GM19025 (cell line): ENCODE data around the gene KRT31.
"Not testable (repeated sequence)": the region's sequence is repeated elsewhere in the genome, so short reads cannot be mapped to it uniquely, and the experiment has no call there.

Experiments
- ATAC-seq: cut with Tn5 transposase; IDR thresholded peaks from one replicate; pipeline ENCODE4 v1.9.1; 2021; ENCODE audit warnings: mild to moderate bottlenecking, low read depth, moderate library complexity; ENCODE audit not compliant: unreplicated experiment

The KRT31 gene

GRCh38 chr17:41396996-41397660 is at the start of gene KRT31:
Gene KRT31 (minus strand): TSS chr17:41397608. CDS start chr17:41397539, 69 bp downstream.
- no peak for ATAC-seq

- ATAC-seq = no peak
These were observed 49.4 kb upstream of the KRT31 start for GRCh38 chr17:41446806-41447205.

GRCh38 chr17:41444640-41445039 is 47.2 kb upstream of the KRT31 start:
- ATAC-seq = no peak

GRCh38 chr17:41444186-41444585 is 46.8 kb upstream of the KRT31 start:
- no peak for ATAC-seq

GRCh38 chr17:41442739-41443138 is 45.3 kb upstream of the KRT31 start:
- no peak for ATAC-seq

GRCh38 chr17:41440531-41441033 is 43.2 kb upstream of the KRT31 start, which contains the start of gene KRT38:
Gene KRT38 (minus strand): TSS chr17:41440983. CDS start chr17:41440921, 62 bp downstream.
- ATAC-seq = no peak

- ATAC-seq = no peak
These were observed 42.0 kb upstream of the KRT31 start for GRCh38 chr17:41439375-41439774.

GRCh38 chr17:41437769-41438168 is 40.4 kb upstream of the KRT31 start:
- ATAC-seq = no peak

GRCh38 chr17:41437254-41437653 is 39.8 kb upstream of the KRT31 start:
- no peak for ATAC-seq

- no peak for ATAC-seq
These were observed 37.0 kb upstream of the KRT31 start for GRCh38 chr17:41434415-41434814.

GRCh38 chr17:41434005-41434404 is 36.6 kb upstream of the KRT31 start:
- ATAC-seq = no peak

- no peak for ATAC-seq
These were observed 36.2 kb upstream of the KRT31 start for GRCh38 chr17:41433586-41433985.

- not testable (repeated sequence) for ATAC-seq
These were observed 33.0 kb upstream of the KRT31 start for GRCh38 chr17:41430376-41430775.

GRCh38 chr17:41429667-41430066 is 32.3 kb upstream of the KRT31 start:
- ATAC-seq = no peak

- ATAC-seq = no peak
These were observed 31.3 kb upstream of the KRT31 start for GRCh38 chr17:41428591-41429291.

GRCh38 chr17:41424111-41424635 is 26.8 kb upstream of the KRT31 start, which contains the start of gene KRT37:
Gene KRT37 (minus strand): TSS chr17:41424585. CDS start chr17:41424523, 62 bp downstream.
- no peak for ATAC-seq

- not testable (repeated sequence) for ATAC-seq
These were observed 25.2 kb upstream of the KRT31 start for GRCh38 chr17:41422586-41422985.

GRCh38 chr17:41421617-41422016 is 24.2 kb upstream of the KRT31 start:
- no peak for ATAC-seq

GRCh38 chr17:41421116-41421515 is 23.7 kb upstream of the KRT31 start:
- no peak for ATAC-seq

- no peak for ATAC-seq
These were observed 22.7 kb upstream of the KRT31 start for GRCh38 chr17:41420134-41420533.

- no peak for ATAC-seq
These were observed 22.3 kb upstream of the KRT31 start for GRCh38 chr17:41419716-41420115.
